WTC11 (cell line): ENCODE results near the gene DNASE1L2. TPM values are rescaled to one million over a fixed set of nuclear protein-coding genes. Genes with fewer than 3 reads are reported as not detected.
A peak's percentile ranks its signal among the peaks of the same experiment; 100 is the strongest.

ENCODE experiments used
- ATAC-seq: fragments of 200-7000 bp; cut with Tn5 transposase; 2 replicates; pipeline ENCODE4 v1.10.0; 2021; ENCODE audit warnings: mild to moderate bottlenecking, moderate library complexity
- CTCF ChIA-PET: fragments of 300-600 bp; sonication (Branson Sonifier 250); formaldehyde crosslinking; loops from one replicate; lab custom pipeline; 2021; ENCODE audit warnings: antibody characterized with exemption; lab: Charles Lee
- POLR2A ChIA-PET: fragments of 350-600 bp; sonication (Branson Sonifier 250); formaldehyde crosslinking; loops from one replicate; lab custom pipeline; 2021; ENCODE audit warnings: antibody characterized with exemption; lab: Charles Lee
- DNase-seq: peaks from one replicate; pipeline ENCODE4 v3.0.0; 2021; ENCODE audit warnings: low spot score
- H3K27ac Mint-ChIP-seq: 2 replicates; pipeline ENCODE4 v1.8.0; 2021; ENCODE audit warnings: mixed read lengths
- H3K27me3 Mint-ChIP-seq: 2 replicates; pipeline ENCODE4 v1.8.0; 2021; ENCODE audit warnings: low read depth, mild to moderate bottlenecking, moderate library complexity, mixed read lengths
- H3K36me3 Mint-ChIP-seq: 2 replicates; pipeline ENCODE4 v1.8.0; 2021; ENCODE audit warnings: mixed read lengths
- H3K4me1 Mint-ChIP-seq: 2 replicates; pipeline ENCODE4 v1.8.0; 2022; ENCODE audit warnings: mixed read lengths
- H3K4me3 Mint-ChIP-seq: 2 replicates; pipeline ENCODE4 v1.8.0; 2021; ENCODE audit warnings: mild to moderate bottlenecking, moderate library complexity, mixed read lengths
- H3K9me3 Mint-ChIP-seq: 2 replicates; pipeline ENCODE4 v1.8.0; 2021; ENCODE audit warnings: mixed read lengths
- CREB1 ChIP-seq: sonication (generic); formaldehyde crosslinking; IDR thresholded peaks from 2 replicates; pipeline ENCODE4 v1.8.0; 2023; ENCODE audit warnings: mild to moderate bottlenecking, missing genetic modification reagents
- EMX1 ChIP-seq: fragments of 250-450 bp; sonication (Bioruptor Pico); IDR thresholded peaks from 2 replicates; pipeline ENCODE4 v1.8.0; 2021; ENCODE audit warnings: mild to moderate bottlenecking
- ETV6 ChIP-seq: sonication (generic); formaldehyde crosslinking; IDR thresholded peaks from 2 replicates; pipeline ENCODE4 v1.8.1; 2022; ENCODE audit warnings: mild to moderate bottlenecking, missing genetic modification reagents
- IRF1 ChIP-seq: sonication (generic); formaldehyde crosslinking; IDR thresholded peaks from 2 replicates; pipeline ENCODE4 v1.8.0; 2023; ENCODE audit warnings: missing genetic modification reagents
- JAZF1 ChIP-seq: fragments of 250-450 bp; sonication (Bioruptor Pico); IDR thresholded peaks from 2 replicates; pipeline ENCODE4 v1.9.0; 2021; ENCODE audit warnings: moderate library complexity, mild to moderate bottlenecking, inconsistent platforms
- MXD4 ChIP-seq: fragments of 250-450 bp; sonication (Bioruptor Pico); IDR thresholded peaks from 2 replicates; pipeline ENCODE4 v1.8.0; 2021; ENCODE audit warnings: mild to moderate bottlenecking, moderate library complexity, borderline replicate concordance
- NFE2L1 ChIP-seq: sonication (generic); formaldehyde crosslinking; IDR thresholded peaks from 2 replicates; pipeline ENCODE4 v1.8.1; 2023; ENCODE audit warnings: missing genetic modification reagents
- NR3C1 ChIP-seq: sonication (generic); formaldehyde crosslinking; conservative IDR thresholded peaks from 2 replicates; pipeline ENCODE4 v1.8.1; 2023; ENCODE audit warnings: low read depth, mild to moderate bottlenecking, missing genetic modification reagents
- SMAD4 ChIP-seq: sonication (generic); formaldehyde crosslinking; IDR thresholded peaks from 2 replicates; pipeline ENCODE4 v1.8.0; 2022; ENCODE audit warnings: mild to moderate bottlenecking, missing genetic modification reagents
- SP1 ChIP-seq: sonication (generic); formaldehyde crosslinking; conservative IDR thresholded peaks from 2 replicates; pipeline ENCODE4 v1.8.1; 2022; ENCODE audit warnings: missing genetic modification reagents
- USF1 ChIP-seq: sonication (generic); formaldehyde crosslinking; IDR thresholded peaks from 2 replicates; pipeline ENCODE4 v1.8.0; 2022; ENCODE audit warnings: mild to moderate bottlenecking, missing genetic modification reagents
- ZNF138 ChIP-seq: sonication (generic); formaldehyde crosslinking; conservative IDR thresholded peaks from 2 replicates; pipeline ENCODE4 v1.8.1; 2022; ENCODE audit warnings: mild to moderate bottlenecking, moderate library complexity, missing genetic modification reagents
- ZNF396 ChIP-seq: fragments of 250-450 bp; sonication (Bioruptor Pico); IDR thresholded peaks from 2 replicates; pipeline ENCODE4 v1.8.0; 2021; ENCODE audit warnings: mild to moderate bottlenecking, moderate library complexity, borderline replicate concordance
- ZNF423 ChIP-seq: fragments of 250-450 bp; sonication (Bioruptor Pico); IDR thresholded peaks from 2 replicates; pipeline ENCODE4 v2.1.2; 2022; ENCODE audit warnings: mild to moderate bottlenecking, moderate library complexity
- total RNA-seq: library from RNA; stranded (reverse); gene quantifications from 3 replicates; pipeline ENCODE4 v1.2.3, GENCODE V29; 2021
- TF ChIP-seq, protein P1 (sequence below): sonication (generic); formaldehyde crosslinking; IDR thresholded peaks from 2 replicates; pipeline ENCODE4 v1.8.1; 2022; ENCODE audit warnings: mild to moderate bottlenecking, moderate library complexity, missing genetic modification reagents
- TF ChIP-seq, protein P2 (sequence below): sonication (generic); formaldehyde crosslinking; IDR thresholded peaks from 2 replicates; pipeline ENCODE4 v1.8.0; 2022; ENCODE audit warnings: mild to moderate bottlenecking, missing genetic modification reagents
- TF ChIP-seq, protein P3 (sequence below): sonication (generic); formaldehyde crosslinking; IDR thresholded peaks from 2 replicates; pipeline ENCODE4 v1.8.0; 2022; ENCODE audit warnings: missing genetic modification reagents
- TF ChIP-seq, protein P4 (sequence below): sonication (generic); formaldehyde crosslinking; IDR thresholded peaks from 2 replicates; pipeline ENCODE4 v1.8.0; 2023; ENCODE audit warnings: mild to moderate bottlenecking, missing genetic modification reagents

The DNASE1L2 gene
- total RNA-seq, 1 experiment from 2014 or later = 0.66 TPM

- Mint-ChIP-seq H3K27ac (no peak overlapping the region), H3K27me3 (no peaks in the 10 kb centered on the region), H3K9me3 (no peaks in the 10 kb centered on the region), H3K4me1 (peaks cover 31% of the 10 kb centered on the region), H3K36me3 (peaks cover 25% of the 10 kb centered on the region), H3K4me3 (no peak overlapping the region)
- POLR2A ChIA-PET = interaction anchor here (0.5 to 1.9 kb wide), 5 partner anchors 10 to 163 kb away, joined by 4 to 10 read pairs (median 6); partner anchors contain the start of genes ECI1, NTHL1, TRAF7 and TSC2
- ATAC-seq (no peak), DNase-seq (no peak)
- no peak for TF ChIP-seq NR3C1 (CRISPR knock-in tag)
- no peak for TF ChIP-seq USF1 (CRISPR knock-in tag)
- TF ChIP-seq NFE2L1 = no peak
- TF ChIP-seq EMX1 = no peak
- TF ChIP-seq CREB1 = no peak
- no peak for TF ChIP-seq MXD4
- TF ChIP-seq, protein P1, sequence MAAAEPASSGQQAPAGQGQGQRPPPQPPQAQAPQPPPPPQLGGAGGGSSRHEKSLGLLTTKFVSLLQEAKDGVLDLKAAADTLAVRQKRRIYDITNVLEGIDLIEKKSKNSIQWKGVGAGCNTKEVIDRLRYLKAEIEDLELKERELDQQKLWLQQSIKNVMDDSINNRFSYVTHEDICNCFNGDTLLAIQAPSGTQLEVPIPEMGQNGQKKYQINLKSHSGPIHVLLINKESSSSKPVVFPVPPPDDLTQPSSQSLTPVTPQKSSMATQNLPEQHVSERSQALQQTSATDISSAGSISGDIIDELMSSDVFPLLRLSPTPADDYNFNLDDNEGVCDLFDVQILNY (CRISPR knock-in tag) = no peak
- TF ChIP-seq, protein P2, sequence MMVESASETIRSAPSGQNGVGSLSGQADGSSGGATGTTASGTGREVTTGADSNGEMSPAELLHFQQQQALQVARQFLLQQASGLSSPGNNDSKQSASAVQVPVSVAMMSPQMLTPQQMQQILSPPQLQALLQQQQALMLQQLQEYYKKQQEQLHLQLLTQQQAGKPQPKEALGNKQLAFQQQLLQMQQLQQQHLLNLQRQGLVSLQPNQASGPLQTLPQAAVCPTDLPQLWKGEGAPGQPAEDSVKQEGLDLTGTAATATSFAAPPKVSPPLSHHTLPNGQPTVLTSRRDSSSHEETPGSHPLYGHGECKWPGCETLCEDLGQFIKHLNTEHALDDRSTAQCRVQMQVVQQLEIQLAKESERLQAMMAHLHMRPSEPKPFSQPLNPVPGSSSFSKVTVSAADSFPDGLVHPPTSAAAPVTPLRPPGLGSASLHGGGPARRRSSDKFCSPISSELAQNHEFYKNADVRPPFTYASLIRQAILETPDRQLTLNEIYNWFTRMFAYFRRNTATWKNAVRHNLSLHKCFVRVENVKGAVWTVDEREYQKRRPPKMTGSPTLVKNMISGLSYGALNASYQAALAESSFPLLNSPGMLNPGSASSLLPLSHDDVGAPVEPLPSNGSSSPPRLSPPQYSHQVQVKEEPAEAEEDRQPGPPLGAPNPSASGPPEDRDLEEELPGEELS (CRISPR knock-in tag) = no peak
- CTCF ChIA-PET = interaction anchor here (0.5 to 3.4 kb wide), 2 partner anchors 15 to 281 kb away, joined by 3 to 28 read pairs; no protein-coding TSS in a partner anchor
Observed at GRCh38 chr16:2210009-2210332, 26.3 kb upstream of the DNASE1L2 start.

- Mint-ChIP-seq H3K27ac (peak within 1 kb of the TSS; percentile 49; the same call in 1 of the 2 replicates), H3K4me3 (no peak within 1 kb of the TSS; the same call in 1 of the 2 replicates), H3K4me1 (peaks cover 31% of the 10 kb centered on the region), H3K27me3 (no peaks in the 10 kb centered on the region), H3K9me3 (no peaks in the 10 kb centered on the region), H3K36me3 (peaks cover 25% of the 10 kb centered on the region)
- DNase-seq = peak; percentile 61
- ChIA-PET POLR2A (interaction anchor here (1.0 to 1.9 kb wide), 6 partner anchors 11 to 163 kb away, joined by 3 to 10 read pairs (median 4); partner anchors contain the start of genes ECI1, NTHL1, TRAF7 and TSC2), CTCF (interaction anchor here (3.4 kb wide), 1 partner anchor 16 kb away, joined by 28 read pairs; no protein-coding TSS in a partner anchor)
- peak; percentile 14 for ATAC-seq
- TF ChIP-seq, protein P3, sequence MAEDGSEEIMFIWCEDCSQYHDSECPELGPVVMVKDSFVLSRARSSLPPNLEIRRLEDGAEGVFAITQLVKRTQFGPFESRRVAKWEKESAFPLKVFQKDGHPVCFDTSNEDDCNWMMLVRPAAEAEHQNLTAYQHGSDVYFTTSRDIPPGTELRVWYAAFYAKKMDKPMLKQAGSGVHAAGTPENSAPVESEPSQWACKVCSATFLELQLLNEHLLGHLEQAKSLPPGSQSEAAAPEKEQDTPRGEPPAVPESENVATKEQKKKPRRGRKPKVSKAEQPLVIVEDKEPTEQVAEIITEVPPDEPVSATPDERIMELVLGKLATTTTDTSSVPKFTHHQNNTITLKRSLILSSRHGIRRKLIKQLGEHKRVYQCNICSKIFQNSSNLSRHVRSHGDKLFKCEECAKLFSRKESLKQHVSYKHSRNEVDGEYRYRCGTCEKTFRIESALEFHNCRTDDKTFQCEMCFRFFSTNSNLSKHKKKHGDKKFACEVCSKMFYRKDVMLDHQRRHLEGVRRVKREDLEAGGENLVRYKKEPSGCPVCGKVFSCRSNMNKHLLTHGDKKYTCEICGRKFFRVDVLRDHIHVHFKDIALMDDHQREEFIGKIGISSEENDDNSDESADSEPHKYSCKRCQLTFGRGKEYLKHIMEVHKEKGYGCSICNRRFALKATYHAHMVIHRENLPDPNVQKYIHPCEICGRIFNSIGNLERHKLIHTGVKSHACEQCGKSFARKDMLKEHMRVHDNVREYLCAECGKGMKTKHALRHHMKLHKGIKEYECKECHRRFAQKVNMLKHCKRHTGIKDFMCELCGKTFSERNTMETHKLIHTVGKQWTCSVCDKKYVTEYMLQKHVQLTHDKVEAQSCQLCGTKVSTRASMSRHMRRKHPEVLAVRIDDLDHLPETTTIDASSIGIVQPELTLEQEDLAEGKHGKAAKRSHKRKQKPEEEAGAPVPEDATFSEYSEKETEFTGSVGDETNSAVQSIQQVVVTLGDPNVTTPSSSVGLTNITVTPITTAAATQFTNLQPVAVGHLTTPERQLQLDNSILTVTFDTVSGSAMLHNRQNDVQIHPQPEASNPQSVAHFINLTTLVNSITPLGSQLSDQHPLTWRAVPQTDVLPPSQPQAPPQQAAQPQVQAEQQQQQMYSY = no peak
- TF ChIP-seq, protein P4, sequence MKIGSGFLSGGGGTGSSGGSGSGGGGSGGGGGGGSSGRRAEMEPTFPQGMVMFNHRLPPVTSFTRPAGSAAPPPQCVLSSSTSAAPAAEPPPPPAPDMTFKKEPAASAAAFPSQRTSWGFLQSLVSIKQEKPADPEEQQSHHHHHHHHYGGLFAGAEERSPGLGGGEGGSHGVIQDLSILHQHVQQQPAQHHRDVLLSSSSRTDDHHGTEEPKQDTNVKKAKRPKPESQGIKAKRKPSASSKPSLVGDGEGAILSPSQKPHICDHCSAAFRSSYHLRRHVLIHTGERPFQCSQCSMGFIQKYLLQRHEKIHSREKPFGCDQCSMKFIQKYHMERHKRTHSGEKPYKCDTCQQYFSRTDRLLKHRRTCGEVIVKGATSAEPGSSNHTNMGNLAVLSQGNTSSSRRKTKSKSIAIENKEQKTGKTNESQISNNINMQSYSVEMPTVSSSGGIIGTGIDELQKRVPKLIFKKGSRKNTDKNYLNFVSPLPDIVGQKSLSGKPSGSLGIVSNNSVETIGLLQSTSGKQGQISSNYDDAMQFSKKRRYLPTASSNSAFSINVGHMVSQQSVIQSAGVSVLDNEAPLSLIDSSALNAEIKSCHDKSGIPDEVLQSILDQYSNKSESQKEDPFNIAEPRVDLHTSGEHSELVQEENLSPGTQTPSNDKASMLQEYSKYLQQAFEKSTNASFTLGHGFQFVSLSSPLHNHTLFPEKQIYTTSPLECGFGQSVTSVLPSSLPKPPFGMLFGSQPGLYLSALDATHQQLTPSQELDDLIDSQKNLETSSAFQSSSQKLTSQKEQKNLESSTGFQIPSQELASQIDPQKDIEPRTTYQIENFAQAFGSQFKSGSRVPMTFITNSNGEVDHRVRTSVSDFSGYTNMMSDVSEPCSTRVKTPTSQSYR (CRISPR knock-in tag) = peak; percentile 78
- TF ChIP-seq, protein P1 (CRISPR knock-in tag) = peak; percentile 24; the same call in 1 of the 2 replicates
- peak; percentile 61; the same call in 1 of the 2 replicates for TF ChIP-seq SP1
- TF ChIP-seq ETV6 (CRISPR knock-in tag) = no peak
- no peak for TF ChIP-seq ZNF423 (CRISPR knock-in tag)
- no peak for TF ChIP-seq SMAD4
- TF ChIP-seq JAZF1 (CRISPR knock-in tag) = no peak
- no peak for TF ChIP-seq ZNF396 (CRISPR knock-in tag)
- TF ChIP-seq MXD4 = no peak
- TF ChIP-seq NR3C1 (CRISPR knock-in tag) = no peak
- TF ChIP-seq ZNF138 = no peak
- 0 out of 2 replicates have a peak, but pooled peaks have one; percentile 15 for TF ChIP-seq IRF1 (CRISPR knock-in tag)
Observed at GRCh38 chr16:2210386-2211365, 25.6 kb upstream of the DNASE1L2 start, which contains the start of gene BRICD5. Gene BRICD5 (minus strand): TSS chr16:2210863. CDS start chr16:2210833, 30 bp downstream.
